Measurements from ENCODE around the gene ATP6V0B.

The ATP6V0B gene

DNA sequence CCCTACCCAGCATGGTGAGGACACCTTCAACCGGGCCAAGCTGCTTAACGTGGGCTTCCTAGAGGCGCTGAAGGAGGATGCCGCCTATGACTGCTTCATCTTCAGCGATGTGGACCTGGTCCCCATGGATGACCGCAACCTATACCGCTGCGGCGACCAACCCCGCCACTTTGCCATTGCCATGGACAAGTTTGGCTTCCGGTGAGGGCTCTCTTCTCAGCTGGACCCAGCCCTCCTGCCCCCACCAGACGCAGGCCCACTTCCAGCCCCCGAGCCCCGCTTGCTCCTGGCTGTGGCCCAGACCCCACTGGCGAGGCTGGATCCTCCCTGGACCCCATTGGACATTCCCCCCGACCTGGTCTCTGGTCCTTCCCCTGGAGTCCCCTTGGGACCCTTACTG lies 10.1 kb downstream of the ATP6V0B start:
- DNase-seq (ENCODE audit: low read depth in 2 of 2): no peak

GRCh38 chr1:43985984-43986595 lies 11.3 kb downstream of the ATP6V0B start:
- no peak for DNase-seq (ENCODE audit: low read depth in 2 of 2)

DNA sequence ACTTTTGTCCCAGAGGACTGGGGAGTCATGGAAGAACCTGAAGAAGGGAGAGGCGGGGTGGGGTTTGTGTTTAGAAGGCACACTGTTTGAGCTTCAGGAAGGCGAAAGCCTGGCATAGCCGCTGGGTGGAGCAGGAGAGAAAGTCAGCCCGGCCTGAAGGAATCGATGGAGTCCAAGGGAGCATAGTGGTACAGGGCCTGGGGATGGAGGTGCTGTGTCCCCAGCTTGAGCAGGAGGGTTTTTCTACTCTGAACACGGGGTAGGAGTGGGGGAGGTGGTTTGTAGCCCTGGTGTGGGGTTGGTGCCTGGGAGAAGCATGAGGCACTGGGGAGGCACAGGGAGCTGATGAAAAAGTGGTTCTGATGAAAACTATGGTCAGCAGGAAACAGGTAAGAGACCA lies 12.0 kb downstream of the ATP6V0B start:
- no peak for DNase-seq (ENCODE audit: low read depth in 2 of 2)

- no peak for DNase-seq (ENCODE audit: low read depth in 2 of 2)
Observed at GRCh38 chr1:43987159-43987902, 12.6 kb downstream of the ATP6V0B start.

DNA sequence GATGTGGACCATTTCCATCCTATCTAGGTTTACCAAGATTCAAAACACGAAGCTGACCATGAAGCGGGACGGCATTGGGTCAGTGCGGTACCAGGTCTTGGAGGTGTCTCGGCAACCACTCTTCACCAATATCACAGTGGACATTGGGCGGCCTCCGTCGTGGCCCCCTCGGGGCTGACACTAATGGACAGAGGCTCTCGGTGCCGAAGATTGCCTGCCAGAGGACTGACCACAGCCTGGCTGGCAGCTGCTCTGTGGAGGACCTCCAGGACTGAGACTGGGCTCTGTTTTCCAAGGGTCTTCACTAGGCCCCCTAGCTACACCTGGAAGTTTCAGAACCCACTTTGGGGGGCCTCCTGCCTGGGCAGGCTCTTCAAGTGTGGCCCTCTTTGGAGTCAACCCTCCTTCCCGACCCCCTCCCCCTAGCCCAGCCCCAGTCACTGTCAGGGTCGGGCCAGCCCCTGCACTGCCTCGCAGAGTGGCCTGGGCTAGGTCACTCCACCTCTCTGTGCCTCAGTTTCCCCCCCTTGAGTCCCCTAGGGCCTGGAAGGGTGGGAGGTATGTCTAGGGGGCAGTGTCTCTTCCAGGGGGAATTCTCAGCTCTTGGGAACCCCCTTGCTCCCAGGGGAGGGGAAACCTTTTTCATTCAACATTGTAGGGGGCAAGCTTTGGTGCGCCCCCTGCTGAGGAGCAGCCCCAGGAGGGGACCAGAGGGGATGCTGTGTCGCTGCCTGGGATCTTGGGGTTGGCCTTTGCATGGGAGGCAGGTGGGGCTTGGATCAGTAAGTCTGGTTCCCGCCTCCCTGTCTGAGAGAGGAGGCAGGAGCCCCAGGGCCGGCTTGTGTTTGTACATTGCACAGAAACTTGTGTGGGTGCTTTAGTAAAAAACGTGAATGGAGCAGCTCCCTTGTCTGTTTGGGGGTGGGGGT lies 15.8 kb downstream of the ATP6V0B start:
- DNase-seq (ENCODE audit: low read depth in 2 of 2): no peak

DNA sequence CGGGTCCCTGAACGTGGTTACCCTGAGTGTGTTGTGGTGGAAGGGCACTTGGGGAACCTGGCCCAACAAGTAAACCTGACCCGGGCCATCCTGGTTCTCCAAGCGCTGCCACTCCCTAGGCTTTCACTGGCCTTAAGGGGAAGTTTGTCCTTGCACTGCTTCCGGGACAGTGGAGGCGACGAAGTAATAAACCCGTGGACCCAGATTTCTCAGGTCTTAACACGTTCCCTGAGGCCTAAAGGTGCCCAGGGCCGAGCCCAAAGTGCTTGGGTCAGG lies 16.4 kb downstream of the ATP6V0B start:
- DNase-seq (ENCODE audit: low read depth in 2 of 2): no peak

GRCh38 chr1:43991476-43992231 lies 16.9 kb downstream of the ATP6V0B start, which contains the start of gene CCDC24:
TSS of gene CCDC24 (plus strand) at chr1:43991599. CDS start at chr1:43991879, 280 bp downstream.
- DNase-seq (ENCODE audit: low read depth in 2 of 2): peak; percentile 38 to 59

DNA sequence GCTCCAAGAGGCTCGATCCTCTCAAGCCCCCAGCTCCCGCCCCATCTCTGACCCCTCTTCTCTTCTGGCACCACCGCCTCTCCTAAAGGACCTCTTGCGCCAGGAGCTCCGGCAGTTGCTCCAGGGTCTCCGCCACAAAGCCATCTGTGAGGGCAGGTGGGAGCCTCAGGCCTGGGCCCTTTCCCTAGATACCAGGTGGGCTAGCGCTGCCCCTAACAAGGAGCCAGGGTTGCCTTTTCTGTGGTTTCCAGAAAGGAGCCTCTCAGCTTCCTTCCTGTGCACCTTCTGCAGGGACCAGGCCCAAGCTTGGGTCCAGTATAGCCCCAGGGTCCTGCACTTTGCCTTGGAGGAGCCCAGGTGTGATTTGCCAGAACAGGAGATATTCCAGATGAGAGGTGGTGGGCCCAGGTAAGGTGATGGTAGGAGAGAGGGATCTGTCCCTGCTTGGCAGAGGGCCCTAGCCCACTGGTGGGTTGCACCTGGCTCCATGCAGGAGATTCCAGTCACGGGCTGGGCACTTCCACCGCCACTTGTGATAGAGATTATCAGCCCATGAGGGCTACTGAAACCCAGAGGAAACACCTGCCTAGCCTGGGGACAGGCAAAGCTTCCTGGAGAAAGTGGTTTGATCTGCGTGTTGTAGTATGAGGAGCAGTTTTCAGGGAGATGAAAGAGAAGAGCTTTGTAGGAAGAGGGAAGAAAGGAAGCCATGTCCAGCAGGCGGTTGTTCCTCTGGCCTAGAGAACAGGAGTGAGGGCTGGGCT lies 17.7 kb downstream of the ATP6V0B start:
- no peak for DNase-seq (ENCODE audit: low read depth in 2 of 2)

- no peak for DNase-seq (ENCODE audit: low read depth in 2 of 2)
Observed at GRCh38 chr1:43993206-43993914, 18.6 kb downstream of the ATP6V0B start.

DNA sequence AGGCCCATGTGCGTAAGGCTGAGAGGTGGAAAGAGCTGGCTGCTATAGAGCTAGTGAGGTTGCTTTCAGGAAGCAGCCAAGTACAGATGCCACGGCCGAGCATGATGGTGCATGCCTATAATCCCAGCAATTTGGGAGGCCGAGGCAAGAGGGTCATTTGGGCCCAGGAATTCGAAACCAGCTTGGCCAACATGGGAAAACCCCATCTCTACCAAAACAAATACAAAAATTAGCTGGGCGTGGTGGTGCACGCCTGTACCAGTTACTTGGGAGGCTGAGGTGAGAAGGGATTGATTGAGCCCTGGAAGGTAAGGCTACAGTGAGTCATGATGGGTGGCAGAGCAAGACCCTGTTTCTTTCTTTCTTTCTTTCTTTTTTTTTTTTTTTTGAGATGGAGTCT lies 19.3 kb downstream of the ATP6V0B start:
- no peak for DNase-seq (ENCODE audit: low read depth in 2 of 2)

DNA sequence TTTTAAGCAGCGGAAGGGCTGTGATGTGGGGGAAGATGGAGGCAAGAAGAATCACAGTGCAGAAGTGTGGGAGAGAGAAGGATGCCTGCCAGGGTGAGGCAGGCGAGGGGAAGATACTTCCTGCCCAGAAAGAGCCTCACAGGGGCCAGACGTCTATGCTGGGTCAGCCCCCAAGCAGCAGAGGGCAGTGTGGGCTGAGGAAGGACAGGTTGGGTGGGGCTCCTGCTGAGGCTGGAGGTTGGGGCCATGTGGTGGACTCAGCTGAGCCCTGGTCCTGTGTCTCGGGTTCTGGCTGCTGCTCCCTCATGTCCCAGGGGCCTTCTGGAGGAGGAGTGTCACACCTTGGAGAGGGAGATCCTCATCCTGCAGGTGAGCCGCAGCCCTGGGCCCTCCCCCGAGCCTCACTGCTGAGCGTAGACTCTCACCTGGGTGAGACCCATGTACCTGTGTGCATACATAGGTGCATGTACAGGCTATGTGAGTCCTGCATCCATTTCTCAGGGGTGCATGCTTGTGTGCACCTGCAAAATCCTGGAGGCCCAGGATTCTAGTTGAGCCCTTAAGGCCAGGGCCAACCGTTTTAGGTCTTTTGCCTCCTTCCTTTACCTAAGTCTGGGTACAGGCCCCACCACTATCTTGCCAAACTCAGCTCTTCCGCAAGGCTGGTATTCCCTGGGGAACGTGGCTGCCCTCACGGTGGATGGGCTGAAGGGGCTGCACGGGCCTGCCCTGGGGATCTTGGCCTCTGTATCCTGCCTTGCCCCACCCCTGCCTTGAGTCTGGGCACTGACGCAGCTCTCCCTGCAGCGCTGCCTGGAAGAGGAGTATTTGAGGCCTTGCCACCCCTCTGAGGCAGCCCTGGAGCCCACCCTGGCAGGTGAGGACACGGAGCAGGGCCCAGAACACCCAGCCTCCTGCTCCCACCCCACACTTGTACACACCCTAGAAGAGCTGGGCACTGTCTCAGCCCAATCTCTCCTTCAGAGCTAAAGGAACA lies 20.3 kb downstream of the ATP6V0B start:
- no peak for DNase-seq (ENCODE audit: low read depth in 2 of 2)

GRCh38 chr1:43995984-43996732 lies 21.4 kb downstream of the ATP6V0B start:
- no peak for DNase-seq (ENCODE audit: low read depth in 2 of 2)

GRCh38 chr1:43996733-43997115 lies 22.0 kb downstream of the ATP6V0B start:
- DNase-seq (ENCODE audit: low read depth in 2 of 2): no peak

DNA sequence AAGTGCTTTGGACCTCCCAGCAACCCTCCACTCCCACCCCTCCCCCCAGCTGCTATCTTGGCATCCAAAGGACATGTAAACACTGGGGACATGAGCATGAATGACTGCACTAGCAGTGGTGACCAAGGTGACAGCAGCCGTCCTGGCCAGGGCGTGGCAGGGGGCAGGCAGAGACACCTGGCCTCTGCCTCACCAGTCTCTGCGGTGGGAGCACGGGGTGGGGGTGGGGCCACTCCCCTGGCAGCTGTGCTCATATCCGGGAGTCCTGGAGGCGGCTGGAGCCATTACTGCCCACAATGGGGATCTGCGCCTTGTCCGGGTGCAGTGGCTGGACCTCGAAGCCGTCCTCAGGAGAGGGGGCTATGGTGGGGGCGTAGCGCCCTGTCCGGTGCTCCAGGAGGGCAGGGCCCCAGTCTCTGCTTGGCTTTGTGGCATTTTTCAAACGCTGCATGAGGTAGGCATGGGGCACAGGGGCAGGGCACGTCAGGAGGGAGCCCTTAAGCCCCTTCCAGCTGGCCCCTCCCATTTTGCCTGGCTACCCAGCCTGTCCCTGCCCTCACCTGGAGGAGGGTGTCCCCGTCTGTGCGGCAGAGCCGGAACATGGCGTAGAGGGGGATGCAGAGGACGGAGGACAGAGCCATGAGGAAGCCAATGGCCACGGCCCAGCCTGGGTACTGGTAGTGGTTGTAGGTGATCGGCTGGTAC lies 22.7 kb downstream of the ATP6V0B start:
- no peak for DNase-seq (ENCODE audit: low read depth in 2 of 2)

- no peak for DNase-seq (ENCODE audit: low read depth in 2 of 2)
Observed at GRCh38 chr1:43998000-43998378, 23.2 kb downstream of the ATP6V0B start.

GRCh38 chr1:43999455-43999854 lies 24.7 kb downstream of the ATP6V0B start:
- DNase-seq (ENCODE audit: low read depth in 2 of 2): no peak

GRCh38 chr1:44000122-44000665 lies 25.4 kb downstream of the ATP6V0B start:
- no peak for DNase-seq (ENCODE audit: low read depth in 2 of 2)

DNA sequence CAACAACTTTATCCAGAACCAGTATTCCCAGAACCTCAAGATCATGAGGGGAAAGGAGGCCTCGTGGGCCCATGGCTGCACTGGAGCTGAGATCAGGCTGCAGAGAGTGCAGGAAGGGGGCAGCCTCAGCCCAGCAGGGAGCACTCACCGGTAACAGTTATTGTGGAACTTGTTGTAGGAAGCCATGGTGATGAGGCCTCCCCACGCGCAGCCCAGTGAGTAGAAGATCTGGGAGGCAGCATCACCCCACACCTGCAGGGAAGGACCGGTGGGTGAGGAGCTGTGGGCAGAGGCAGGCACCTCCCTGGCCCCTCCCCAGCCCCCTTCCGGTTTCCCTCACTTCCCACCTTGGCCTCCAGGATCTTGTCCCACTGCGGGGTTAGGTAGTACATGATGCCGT lies 27.4 kb downstream of the ATP6V0B start:
- DNase-seq (ENCODE audit: low read depth in 2 of 2): no peak
